ENCODE data around the gene SUSD3.

DNA sequence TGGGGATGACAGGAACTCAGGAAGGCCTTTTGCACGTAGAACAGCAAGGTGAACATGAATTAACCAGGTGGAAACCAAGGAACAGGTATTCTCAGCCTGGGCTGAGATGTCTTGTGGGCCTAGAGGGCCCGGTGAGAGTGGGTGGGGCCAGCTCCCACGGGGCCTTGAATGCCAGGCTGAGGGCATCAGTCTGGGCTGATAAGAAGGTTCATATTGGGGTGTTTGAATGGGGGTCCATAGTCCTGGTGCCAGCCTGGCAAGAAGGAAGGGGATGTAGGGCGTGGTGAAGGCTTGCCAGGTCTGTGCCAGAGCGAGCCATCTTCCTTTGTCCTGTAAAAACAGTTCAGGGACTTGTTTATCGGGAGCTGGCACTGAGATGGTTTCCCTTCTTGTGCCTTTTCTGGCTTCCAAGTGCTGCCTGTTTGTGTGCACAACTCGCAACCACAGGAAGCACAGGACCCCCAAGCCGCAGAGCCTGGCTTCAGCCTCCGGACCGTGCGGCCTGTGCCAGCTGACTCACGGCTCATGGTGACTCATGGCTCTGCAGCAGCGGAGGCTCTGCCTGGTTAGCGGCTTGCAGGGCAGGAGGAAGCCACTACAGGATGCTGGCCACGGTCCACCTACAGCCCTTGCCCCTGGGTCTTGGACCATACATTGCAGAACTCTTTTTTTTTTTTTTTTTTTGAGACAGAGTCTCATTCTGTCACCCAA is 39.9 kb downstream of the SUSD3 start:
- TF ChIP-seq, protein P1, sequence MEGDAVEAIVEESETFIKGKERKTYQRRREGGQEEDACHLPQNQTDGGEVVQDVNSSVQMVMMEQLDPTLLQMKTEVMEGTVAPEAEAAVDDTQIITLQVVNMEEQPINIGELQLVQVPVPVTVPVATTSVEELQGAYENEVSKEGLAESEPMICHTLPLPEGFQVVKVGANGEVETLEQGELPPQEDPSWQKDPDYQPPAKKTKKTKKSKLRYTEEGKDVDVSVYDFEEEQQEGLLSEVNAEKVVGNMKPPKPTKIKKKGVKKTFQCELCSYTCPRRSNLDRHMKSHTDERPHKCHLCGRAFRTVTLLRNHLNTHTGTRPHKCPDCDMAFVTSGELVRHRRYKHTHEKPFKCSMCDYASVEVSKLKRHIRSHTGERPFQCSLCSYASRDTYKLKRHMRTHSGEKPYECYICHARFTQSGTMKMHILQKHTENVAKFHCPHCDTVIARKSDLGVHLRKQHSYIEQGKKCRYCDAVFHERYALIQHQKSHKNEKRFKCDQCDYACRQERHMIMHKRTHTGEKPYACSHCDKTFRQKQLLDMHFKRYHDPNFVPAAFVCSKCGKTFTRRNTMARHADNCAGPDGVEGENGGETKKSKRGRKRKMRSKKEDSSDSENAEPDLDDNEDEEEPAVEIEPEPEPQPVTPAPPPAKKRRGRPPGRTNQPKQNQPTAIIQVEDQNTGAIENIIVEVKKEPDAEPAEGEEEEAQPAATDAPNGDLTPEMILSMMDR (conservative IDR thresholded peaks at IDR 0.05 in 1 of 2, IDR thresholded peaks at IDR 0.05 in 1 of 2; ENCODE audit: low read depth in 1 of 2, low read length in 2 of 2) = no peak
- no peak for TF ChIP-seq EZH2 (IDR thresholded peaks at IDR 0.05; ENCODE audit: low read length, missing control alignments)
